Activated naive CD4-positive, alpha-beta T cell treated with Interleukin-2 at 50 U/mL for 16 hours (primary cell): ENCODE measurements around the gene ZNF793.

Experiments
- DNase-seq: peaks from one replicate; pipeline ENCODE4 v3.0.0-alpha.2; 2020

Gene ZNF793

DNA sequence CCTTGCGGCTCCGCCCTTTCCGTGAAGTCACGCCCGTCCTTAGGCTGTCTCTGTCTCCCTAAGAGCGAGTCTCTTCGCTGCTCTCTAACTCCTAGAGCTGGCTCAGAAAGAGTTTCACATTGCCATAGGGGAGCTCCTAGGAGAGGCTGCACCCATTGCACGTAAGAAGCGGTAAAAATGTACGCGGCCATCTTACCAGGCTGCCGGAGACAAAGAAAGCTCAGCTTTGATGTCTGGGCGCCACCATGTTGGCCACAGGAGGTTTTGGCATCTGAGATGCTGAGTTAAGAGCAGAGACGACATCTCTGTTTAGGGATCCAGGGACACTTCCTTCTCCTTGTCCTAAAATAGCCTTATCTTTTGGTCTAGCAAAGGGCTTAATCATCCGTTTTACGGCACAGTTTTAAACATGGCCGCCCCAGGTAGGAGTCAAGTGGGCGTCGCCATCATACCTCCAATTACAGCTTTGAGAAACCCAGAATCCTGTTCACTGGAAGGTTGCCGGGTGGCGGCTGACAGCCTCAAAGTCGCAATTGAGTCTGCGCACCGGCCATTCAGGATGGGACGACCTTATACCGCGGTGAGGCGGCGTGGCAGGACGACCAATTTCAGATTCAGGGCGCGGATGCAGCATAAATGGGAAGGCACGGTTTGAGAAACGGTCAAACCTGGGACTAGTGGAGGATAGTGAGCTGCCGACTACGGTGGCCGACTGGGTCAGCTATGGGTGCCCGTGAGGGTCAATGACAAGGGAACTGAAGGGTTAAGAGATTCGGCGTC is at the start of gene ZNF793:
ZNF793 (plus strand) TSS at position 553 of the 780 bp plus-strand sequence. CDS start 16,501 bp downstream, outside the sequence.
- peak; percentile 81 for DNase-seq

DNA sequence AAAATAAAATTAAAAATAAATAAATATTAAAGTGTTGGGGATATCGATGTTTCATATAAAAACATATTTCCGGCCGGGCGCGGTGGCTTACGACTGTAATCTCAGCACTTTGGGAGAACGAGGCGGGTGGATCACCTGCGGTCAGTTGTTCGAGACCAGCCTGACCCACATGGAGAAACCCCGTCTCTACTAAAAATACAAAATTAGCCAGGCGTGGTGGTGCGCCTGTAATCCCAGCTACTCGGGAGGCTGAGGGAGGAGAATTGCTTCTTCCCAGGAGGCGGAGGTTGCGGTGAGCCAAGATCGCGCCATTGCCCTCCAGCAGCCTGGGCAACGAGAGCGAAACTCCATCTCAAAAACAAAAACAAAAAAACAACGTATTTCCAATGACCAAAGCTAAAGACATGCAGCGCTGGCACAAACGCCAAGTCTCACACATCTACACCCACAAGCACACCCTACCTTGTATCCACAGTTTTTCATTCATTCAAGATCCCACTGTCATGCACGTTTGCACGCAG is 40.4 kb upstream of the ZNF793 start:
- no peak for DNase-seq

DNA sequence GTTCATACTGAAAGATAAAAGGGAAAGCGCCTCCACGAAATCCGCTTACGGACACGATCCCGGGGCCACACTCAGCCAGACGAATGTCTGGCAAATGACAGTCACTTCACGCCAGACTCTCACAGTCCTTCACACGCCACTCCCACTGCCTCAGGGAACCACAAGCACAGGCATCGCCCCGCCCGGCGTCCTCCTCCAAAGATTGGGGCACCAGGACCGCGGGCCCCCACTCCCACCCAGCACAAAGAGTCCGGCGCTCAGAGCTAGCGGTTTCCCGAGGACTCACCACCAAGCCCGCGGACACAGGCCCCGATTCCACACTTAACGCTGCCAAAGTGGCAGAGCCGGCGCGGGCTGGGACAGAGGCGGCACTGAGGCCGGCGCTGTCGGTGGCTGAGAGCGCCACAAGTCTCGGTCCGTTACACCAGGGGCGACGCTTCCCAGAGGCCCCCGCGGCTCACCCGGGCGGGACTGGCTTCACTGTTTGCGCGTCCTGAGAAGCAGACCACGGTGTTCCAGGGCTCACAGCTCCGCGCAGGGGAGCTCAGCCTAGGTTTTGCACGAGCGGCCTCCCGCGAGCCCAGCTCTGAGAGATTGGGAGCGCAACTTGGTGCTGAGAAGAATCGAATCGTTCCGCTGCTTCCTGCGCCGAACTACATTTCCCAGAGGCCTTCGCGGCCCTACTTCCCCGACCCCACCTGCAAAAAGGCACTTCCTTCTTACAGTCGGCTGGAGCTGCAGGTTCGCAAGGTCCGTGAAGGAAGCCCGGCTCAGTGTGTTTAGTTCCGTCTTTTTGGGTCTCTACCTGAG is 39.7 kb upstream of the ZNF793 start, which contains the start of gene ZNF569:
ZNF569 (minus strand) TSS at position 647 of the 810 bp plus-strand sequence. CDS start 22,523 bp downstream, outside the sequence.
- peak; percentile 91 for DNase-seq

DNA sequence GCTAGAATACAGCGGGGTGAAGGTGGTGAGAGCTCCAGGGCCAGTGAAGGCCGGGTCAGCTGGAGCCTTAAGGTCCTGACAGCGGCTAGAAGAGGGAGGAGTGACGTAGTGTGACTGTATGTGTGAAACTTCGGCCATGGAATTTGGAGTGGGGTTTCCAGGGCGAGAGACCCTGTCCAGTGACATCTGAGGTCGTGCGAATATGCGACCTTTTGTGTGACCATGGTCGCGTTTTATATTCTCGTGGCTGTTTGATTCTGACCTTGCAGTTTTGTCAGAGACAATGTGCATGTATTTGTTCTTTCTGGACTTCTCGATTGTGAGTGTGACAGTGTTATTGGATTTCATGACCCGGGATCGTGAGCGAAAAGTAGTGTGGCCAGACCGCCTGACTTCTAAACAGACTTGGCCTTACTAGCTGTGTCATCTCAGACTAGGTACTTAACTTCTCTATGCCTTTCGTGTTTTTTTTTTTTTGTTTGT is 39.1 kb upstream of the ZNF793 start:
- no peak for DNase-seq

DNA sequence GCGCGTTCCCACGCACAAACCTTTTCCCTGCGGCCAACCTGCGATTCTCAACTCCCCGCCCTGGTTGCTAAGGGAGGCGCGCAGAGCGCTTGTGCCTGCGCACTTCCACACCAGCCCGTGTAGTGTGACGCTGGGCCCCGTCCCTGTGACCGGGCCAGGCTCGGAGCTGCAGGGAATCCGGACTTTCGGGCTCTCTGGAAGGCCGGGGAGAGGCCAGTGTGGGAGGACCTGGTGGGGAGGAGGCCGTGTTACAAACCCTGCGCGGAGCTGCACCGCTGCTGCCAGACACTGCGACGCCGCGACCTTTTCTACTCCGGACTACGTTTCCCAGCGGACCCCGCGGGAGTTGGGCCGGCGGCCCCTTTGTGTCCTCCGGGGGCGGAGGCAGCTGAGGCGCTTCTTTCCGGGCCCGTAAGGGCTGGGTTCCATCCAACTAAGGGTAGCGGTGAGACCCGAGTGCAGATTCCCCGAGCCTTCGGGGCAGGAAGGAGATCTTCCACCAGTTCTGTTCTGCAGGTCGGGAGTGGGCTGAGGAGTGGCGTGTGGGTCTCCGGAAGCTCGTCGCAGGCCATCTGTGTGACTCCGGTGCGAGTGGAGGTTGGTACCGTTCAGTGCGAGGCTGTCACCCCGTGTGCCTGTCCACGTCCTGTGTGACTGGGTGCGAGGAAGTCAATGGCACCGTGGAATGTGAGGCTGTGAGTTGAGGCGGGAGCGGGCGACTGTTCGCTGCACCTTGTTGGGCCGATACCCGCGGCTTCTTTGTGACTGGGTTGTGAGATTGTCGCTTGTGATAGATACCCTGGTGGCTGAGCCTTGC is 37.6 kb upstream of the ZNF793 start, which contains the start of gene ZNF570:
ZNF570 (plus strand) TSS at position 396 of the 817 bp plus-strand sequence. CDS start 999 bp downstream, outside the sequence.
- peak; percentile 90 for DNase-seq

DNA sequence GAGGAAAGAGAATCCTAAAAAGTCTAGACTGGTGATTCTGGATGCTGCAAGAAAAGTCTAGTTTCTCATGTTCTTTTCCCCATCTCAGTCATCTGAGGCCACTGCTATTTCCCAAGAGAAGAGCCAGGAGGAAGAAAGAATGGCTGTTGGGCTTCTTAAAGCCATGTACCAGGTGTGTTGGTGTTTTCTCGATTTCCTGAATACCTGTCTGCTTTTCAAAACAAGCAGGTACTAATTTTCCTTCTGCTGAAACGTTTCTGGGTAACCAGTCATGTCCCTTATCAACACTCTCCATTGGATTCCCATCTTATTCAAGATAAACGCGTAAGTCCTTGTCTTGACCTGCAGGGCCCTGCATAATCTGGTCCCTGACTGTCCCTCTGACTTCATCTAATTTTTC is 36.5 kb upstream of the ZNF793 start:
- DNase-seq = no peak

DNA sequence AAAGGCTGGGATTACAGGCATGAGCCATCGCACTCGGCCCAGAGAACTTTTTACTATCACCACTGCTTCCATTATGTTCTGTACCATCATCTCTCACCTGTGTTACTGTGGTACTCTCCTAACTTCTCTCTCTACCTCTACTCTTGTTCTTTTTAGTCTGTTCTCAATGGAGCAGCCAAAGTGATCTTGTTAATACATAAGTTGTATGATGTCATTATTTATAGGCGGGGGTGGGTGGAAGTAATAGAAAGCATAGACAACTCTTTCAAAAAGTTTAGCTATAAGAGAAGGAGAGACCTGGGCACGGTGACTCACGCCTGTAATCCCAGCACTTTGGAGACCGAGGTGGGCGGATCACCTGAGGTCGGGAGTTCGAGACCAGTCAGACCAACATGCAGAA is 34.6 kb upstream of the ZNF793 start:
- no peak for DNase-seq

DNA sequence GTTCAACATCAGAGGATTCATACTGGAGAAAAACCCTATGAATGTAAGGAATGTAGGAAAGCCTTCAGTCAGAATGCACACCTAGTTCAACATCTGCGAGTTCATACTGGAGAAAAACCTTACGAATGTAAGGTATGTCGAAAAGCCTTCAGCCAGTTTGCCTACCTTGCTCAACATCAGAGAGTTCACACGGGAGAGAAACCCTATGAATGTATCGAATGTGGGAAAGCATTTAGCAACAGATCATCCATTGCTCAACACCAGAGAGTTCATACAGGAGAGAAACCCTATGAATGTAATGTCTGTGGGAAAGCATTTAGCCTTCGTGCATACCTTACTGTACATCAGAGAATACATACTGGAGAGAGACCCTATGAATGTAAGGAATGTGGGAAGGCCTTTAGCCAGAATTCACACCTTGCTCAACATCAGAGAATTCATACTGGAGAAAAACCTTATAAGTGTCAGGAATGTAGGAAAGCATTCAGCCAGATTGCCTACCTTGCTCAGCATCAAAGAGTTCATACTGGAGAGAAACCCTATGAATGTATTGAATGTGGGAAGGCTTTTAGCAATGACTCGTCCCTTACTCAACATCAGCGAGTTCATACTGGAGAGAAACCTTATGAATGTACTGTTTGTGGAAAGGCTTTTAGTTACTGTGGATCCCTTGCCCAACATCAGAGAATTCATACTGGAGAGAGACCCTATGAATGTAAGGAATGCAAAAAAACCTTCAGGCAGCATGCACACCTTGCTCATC is 22.2 kb upstream of the ZNF793 start:
- DNase-seq = no peak

DNA sequence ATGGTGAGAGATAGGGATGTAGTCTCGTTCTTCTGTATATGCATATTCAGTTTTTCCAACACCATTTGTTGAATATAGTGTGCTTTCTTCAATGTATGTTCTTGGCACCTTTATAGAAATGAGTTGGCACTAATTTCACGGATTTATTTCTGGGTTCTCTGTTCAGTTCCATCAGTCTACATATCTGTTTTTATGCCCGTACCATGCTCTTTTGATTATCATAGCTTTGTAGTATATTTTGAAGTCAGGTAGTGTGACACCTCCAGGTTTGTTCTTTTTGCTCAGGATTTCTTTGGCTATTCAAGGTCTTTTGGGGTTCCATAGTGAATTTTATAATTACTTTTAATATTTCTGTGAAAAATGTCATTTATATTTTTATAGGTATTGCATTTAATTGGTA is 14.5 kb upstream of the ZNF793 start:
- DNase-seq = no peak

DNA sequence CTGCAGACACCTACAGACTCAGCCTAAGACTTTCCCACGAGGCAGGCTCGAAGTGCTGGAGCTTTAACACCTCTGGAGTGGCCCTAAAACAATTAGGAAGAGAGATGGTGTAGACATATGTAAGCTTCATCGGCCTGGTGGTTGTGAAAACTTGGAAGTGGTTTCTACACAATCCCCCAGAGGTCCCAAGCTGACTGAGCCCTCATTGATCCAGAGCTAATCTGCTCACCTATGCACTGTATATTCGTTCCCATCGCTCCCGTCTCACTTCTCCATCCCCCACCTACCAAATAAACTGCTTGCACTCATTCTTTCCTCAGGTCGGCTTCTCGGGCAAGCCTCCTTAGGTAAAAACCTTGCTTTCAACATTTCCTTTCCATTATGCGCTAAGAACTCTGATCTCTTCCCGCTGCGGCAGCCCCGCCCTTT is 767 bp upstream of the ZNF793 start:
- DNase-seq = no peak

DNA sequence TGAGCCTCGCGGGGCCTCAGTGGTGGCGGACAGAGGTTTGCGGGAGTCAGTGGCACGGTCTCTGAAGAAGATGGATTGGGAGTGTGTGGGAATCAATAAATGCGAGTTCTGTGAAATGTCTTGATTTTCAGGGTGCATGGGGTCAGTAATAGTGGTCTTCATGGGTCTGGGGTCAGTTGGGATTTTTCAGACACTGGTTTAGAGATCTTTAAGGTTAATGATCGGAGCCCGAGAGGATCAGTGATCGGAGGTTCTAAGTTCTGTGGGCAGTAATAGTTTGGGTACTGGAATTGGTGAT is 377 bp downstream of the ZNF793 start:
- DNase-seq = no peak

DNA sequence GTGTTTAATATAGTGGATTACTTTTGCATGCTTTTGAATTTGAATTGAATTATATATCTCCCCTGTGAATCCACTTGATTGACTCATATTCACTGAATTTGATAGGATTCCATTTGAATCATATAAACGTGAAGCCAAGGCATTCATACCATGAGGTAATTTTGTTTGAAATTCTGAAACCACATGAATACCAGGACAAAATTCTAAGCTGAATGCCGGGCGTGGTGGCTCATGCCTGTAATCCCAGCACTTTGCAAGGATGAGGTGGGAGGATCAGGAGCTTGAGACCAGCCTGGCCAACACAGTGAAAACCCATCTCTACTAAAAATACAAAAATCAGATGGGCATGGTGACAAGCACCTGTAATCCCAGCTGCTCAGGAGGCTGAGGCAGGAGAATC is 4.4 kb downstream of the ZNF793 start:
- DNase-seq = no peak

DNA sequence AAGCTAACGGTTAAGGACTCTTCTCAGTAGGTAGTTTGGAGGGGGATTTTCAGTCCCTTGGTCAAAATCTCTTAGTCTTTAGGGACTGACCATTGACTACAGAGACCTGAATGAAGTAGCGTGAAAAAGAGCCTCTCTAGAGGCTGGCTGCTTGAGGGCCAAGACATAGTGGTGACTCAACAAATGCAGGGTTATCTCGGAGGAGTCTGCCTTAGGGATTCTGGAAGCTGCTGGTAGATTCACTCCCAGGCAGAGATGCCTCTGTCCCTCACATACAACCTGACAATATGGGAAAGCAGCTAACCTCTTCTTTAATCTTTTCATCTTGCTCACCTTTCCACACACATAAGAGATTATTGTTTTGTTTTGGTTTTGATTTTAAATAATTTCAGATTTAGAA is 5.1 kb downstream of the ZNF793 start:
- DNase-seq = no peak

DNA sequence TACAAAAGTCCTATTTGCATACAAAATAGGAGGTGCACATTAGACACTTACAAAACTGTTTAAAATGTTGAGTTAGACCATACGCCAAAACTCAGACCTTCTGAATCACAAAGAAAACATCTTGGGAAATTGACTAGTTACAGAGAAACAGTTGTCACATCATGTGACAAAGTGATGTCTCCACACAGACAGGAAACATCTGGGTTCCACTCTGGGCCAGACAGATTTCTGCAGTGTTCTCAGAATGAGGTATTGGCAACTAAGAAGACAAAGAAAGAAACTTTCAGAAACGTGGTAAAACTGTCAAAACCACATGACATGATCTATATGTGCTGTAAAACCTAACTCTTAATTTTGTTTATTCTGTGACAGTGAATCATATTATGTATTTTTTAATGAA is 6.7 kb downstream of the ZNF793 start:
- DNase-seq = no peak

DNA sequence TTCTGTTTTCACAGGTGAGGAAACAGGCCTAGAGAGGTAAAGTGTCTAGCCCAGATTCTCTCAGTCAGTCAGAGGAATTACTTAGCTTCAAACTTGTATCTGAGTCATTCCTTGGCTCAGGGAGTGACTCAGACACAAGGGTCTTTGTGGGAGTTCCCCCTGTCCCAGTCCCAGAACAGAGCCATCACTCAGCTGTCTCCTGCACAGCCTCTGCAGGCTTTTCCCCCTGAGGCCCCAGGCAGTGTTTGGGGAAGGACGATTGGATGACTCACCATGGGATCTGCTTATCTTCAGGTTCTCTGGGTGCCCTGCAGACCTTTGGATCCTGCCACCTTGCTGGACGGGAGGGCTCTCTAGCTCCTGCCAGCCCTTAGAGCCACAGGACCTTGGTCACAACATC is 13.2 kb downstream of the ZNF793 start:
- no peak for DNase-seq

DNA sequence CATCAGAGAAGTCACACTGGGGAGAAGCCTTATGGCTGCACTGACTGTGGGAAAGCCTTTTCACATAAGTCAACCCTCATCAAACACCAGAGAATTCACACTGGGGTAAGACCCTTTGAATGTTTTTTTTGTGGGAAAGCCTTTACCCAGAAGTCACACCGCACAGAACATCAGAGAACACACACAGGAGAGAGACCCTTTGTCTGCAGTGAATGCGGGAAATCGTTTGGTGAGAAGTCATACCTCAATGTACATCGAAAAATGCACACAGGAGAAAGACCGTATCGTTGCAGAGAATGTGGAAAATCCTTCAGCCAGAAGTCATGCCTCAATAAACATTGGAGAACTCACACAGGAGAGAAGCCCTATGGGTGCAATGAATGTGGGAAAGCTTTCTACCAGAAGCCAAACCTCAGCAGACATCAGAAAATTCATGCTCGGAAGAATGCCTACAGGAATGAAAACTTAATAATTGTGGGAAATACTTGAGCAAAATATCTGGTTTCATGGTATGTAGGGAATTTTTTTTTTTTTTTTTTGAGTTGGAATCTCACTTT is 30.7 kb downstream of the ZNF793 start:
- no peak for DNase-seq

DNA sequence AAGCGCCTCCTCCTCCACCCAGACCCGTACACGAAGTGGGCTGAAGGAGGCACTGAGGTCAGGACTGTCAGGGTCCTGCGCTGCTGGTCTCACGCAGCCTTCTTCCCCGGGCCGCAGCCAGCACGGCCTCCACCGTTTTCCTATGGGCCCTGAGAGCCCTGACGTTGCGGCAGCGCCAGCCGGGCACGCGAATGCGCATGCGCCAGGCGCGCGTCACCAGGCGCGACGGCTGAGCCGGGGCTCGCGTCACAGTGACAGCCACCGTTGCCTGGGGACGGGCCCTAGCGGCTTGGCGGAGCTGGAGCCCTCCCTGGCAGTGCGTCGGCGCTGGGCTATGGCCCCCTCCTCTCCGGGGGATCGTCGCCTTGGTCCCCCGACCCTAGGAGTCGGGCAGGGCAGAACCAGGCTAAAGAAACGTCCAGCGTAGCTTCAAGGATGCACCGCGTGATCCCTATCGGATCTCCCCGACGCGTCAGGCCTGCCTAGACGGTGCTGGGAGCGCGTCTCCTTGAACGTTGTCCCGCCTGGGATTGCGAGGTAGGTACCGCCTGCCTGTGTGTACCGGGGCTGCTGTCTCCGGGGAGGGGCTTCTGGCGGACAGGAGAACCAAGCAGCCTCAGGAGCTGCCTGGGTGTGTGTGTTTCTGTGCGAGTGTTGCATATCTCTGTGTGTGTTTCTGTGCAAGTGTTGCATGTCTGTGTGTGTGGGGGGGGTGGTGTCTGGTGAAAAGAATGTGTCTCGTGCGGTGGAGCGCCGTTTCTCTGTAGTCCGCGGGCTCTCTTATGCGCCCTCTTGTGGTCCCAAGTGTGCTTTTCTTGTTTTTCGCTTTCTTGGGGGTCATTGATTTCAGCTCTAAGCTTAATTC is 44.6 kb downstream of the ZNF793 start:
- DNase-seq = peak; percentile 47

DNA sequence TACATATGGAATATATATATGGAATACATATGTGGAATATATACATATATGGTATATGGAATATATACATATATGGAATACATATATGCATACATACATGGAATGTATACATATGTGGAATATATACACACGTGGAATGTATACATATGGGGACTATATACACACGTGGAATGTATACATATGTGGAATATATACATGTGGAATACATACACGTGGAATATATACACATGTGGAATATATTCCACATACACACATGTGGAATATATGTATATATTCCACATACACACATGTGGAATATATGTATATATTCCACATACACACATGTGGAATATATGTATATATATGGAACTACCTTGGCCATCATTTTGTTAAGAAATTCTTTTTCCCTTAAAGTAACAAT is 56.8 kb downstream of the ZNF793 start:
- DNase-seq = no peak

DNA sequence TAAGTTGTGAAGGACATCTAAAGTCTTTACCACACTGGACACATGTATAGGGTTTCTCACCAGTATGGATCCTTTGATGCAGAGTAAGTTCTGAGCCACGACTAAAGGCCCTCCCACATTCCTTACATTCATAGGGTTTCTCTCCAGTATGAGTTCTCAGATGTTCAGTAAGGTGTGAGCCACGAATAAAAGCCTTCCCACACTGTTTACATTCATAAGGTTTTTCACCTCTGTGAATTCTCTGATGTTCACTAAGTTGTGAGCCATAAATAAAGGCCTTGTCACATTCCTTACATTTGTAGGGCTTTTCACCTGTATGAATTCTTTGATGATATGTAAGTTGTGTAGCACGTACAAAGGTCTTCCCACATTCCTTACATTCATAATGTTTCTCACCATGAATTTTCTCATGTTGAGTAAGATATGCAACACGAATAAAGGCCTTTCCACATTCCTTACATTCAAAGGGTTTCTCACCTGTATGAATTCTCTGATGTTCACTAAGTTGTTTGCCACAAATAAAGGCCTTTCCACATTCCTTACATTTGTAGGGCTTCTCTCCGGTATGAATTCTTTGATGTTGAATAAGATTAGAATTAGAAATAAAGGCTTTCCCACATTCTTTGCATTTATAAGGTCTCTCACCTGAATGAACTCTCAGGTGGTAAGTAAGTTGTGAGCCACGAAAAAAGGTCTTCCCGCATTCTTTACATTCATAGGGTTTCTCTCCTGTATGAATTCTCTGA is 58.1 kb downstream of the ZNF793 start:
- no peak for DNase-seq

DNA sequence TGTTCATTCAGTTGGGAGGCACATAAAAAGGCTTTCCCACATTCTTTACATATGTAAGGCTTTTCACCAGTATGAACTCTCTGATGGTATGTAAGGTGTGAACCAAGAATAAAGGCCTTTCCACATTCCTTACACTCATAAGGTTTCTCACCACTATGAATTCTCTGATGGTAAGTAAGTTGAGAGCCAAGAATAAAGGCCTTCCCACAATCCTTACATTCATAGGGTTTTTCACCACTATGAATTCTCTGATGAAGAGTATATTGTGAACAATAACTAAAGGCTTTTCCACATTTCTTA is 58.6 kb downstream of the ZNF793 start:
- DNase-seq = no peak
